ENCODE data around the gene ST6GALNAC1. TPM values are rescaled to one million over a fixed set of nuclear protein-coding genes. Genes with fewer than 3 reads are reported as not detected.

Gene ST6GALNAC1
- total and polyA plus RNA-seq, 2 donors (not counting 3 experiments of a cell fraction or from before 2014, with no cell fraction given): 0.19 to 0.55 TPM

GRCh38 chr17:76598004-76598439, 45.5 kb downstream of the ST6GALNAC1 start:
- Histone ChIP-seq H3K4me1 (ENCODE audit: control insufficient read depth, extremely low read depth, insufficient read depth, low read length) (peaks cover 19% of the 10 kb centered on the region), H3K27ac (ENCODE audit: insufficient read depth, low read depth, low read length) (no peak overlapping the region), H4K20me1 (replicated peaks; ENCODE audit: control insufficient read depth, extremely low read depth, insufficient read depth, low read length) (no peaks in the 10 kb centered on the region), H3K36me3 (ENCODE audit: control insufficient read depth in 2 of 2, extremely low read depth in 1 of 2, insufficient read depth in 2 of 2, low read length in 2 of 2) (no peaks in the 10 kb centered on the region), H3K4me2 (ENCODE audit: insufficient read depth, low read length) (no peak overlapping the region), H3K27me3 (ENCODE audit: control insufficient read depth in 2 of 2, insufficient read depth in 2 of 2, low read length in 2 of 2) (no peaks in the 10 kb centered on the region), H3K9me3 (replicated peaks; ENCODE audit: control insufficient read depth, insufficient read depth, low read length) (no peaks in the 10 kb centered on the region), H3K4me3 (replicated peaks in 1 of 3; ENCODE audit: insufficient read depth in 1 of 3, low read depth in 1 of 3, low read length in 3 of 3) (no peak overlapping the region), H3K9ac (replicated peaks; ENCODE audit: extremely low read depth, insufficient read depth, low read length) (no peak overlapping the region), H2AFZ (ENCODE audit: low read depth, low read length) (no peak overlapping the region), H3K79me2 (ENCODE audit: control insufficient read depth, insufficient read depth, low read length) (no peaks in the 10 kb centered on the region), H3K9me1 (replicated peaks; ENCODE audit: control insufficient read depth, extremely low read depth, insufficient read depth, low read length) (no peaks in the 10 kb centered on the region)
- no peak for FAIRE-seq
- BruUV-seq (replicated peaks): no TSS peak
- POLR2A ChIA-PET: no interaction called here
- intact Hi-C loops (cut with micrococcal nuclease) (no loop called here), dilution Hi-C loops (cut with MboI; ENCODE audit: extremely low pct_ligation_motif_present, low sequenced_read_pairs) (no loop called here)
- CTCF ChIA-PET: interaction anchor here (1.3 to 2.4 kb wide), 4 partner anchors 8 to 84 kb away, joined by 3 to 13 read pairs (median 7); no protein-coding TSS in a partner anchor
- TF ChIP-seq POLR2A (IDR thresholded peaks at IDR 0.05; ENCODE audit: low read depth, low read length): no peak
- TF ChIP-seq, protein P1, sequence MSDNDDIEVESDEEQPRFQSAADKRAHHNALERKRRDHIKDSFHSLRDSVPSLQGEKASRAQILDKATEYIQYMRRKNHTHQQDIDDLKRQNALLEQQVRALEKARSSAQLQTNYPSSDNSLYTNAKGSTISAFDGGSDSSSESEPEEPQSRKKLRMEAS (IDR thresholded peaks at IDR 0.05; ENCODE audit: insufficient read depth, insufficient read length): no peak
- no peak for TF ChIP-seq POLR2AphosphoS5 (IDR thresholded peaks at IDR 0.05; ENCODE audit: insufficient read depth, low read depth, low read length)
- no peak for TF ChIP-seq JUN (IDR thresholded peaks at IDR 0.05; ENCODE audit: borderline replicate concordance, insufficient read depth, insufficient read length, low read depth)
- TF ChIP-seq CTCF (IDR thresholded peaks at IDR 0.05; ENCODE audit: extremely low read depth in 1 of 2, insufficient read depth in 1 of 2, low read depth in 1 of 2, low read length in 2 of 2): no peak
- no peak for TF ChIP-seq MYC (IDR thresholded peaks at IDR 0.05; ENCODE audit: low read depth, low read length)
- no peak for TF ChIP-seq EZH2 (IDR thresholded peaks at IDR 0.05; ENCODE audit: borderline replicate concordance, low read depth, low read length, severe bottlenecking)
- no peak for TF ChIP-seq FOS (IDR thresholded peaks at IDR 0.05; ENCODE audit: borderline replicate concordance, insufficient read depth, low read length)
- no peak for TF ChIP-seq GATA2 (IDR thresholded peaks at IDR 0.05; ENCODE audit: insufficient read depth, insufficient read length, low read depth, low read length)
- no peak for DNase-seq (ENCODE audit: low read depth, low spot score)

Data from endothelial cell of umbilical vein (primary cell).